Skeletal muscle satellite cell (primary cell): ENCODE data around the gene NAT9.

Experiments
- H3K27me3 ChIP-seq: 2 replicates; pipeline ENCODE4 v1.7.0; 2013; ENCODE audit warnings: low read length; ENCODE audit not compliant: control insufficient read depth, insufficient read depth
- H3K36me3 ChIP-seq: 2 replicates; pipeline ENCODE4 v1.7.0; 2013; ENCODE audit warnings: mild to moderate bottlenecking, control low read depth, low read length; ENCODE audit not compliant: insufficient read depth
- H3K4me1 ChIP-seq: 2 replicates; pipeline ENCODE4 v1.7.0; 2013; ENCODE audit warnings: low read length; ENCODE audit not compliant: control insufficient read depth, insufficient read depth
- H3K4me2 ChIP-seq: 2 replicates; pipeline ENCODE4 v1.7.0; 2013; ENCODE audit warnings: mild to moderate bottlenecking, low read length
- H3K4me3 ChIP-seq: 2 replicates; pipeline ENCODE4 v1.7.0; 2013; ENCODE audit warnings: low read length
- H3K9ac ChIP-seq: 2 replicates; pipeline ENCODE4 v1.7.0; 2013; ENCODE audit warnings: mild to moderate bottlenecking, low read depth, low read length, moderate library complexity
- H3K9me3 ChIP-seq: replicated peaks from 2 replicates; pipeline ENCODE4 v1.7.0; 2013; ENCODE audit warnings: mild to moderate bottlenecking, control low read depth, low read length

NAT9 gene

DNA sequence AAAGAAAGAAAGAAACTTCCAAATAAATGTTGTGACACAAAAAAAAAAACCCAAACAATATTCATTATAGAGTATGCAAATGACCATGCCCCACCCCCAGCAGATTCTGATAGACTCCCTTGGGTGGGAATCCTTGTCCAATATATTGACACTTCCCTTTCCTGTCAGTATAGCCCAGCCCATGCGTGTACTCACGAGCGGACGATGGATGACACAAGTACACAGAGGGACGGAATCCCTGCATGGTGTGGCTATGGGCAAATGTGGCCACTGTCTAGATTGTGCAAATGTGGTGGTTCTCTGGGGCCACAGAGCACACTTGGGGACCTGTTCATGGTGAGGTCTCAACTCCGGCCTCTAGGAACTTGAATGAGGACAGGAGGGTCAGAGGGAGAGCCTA, 36.0 kb downstream of the NAT9 start:
- Histone ChIP-seq H3K9ac (no peak overlapping the region), H3K36me3 (no peaks in the 10 kb centered on the region), H3K4me1 (peaks cover 26% of the 10 kb centered on the region), H3K4me3 (no peak overlapping the region), H3K9me3 (no peaks in the 10 kb centered on the region), H3K4me2 (no peak overlapping the region), H3K27me3 (peaks cover 45% of the 10 kb centered on the region)

DNA sequence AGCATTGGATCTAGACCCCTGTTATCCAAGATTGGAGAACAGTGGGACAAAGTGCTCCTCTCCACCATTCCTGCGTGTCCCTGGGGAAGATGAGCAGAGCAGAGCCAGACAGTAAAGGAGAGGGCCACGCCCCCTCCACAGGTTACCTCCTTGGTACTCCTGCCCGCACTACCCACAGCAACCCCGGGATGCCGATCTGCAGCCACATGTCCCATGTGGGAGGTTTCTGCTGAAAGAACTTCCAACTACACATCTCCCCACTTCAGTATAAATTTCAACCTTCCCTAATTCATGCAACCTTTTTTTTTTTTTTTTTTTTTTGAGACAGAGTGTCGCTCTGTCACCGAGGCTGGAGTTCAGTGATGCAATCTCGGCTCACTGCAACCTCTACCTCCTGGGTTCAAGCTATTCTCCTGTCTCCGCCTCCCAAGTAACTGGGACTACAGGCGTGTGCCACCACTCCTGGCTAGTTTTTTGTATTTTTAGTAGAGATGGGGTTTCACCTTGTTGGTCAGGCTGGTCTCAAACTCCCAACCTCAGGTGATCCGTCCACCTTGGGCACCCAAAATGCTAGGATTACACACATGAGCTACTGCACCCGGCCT, 36.8 kb downstream of the NAT9 start:
- no peaks in the 10 kb centered on the region for H3K36me3 ChIP-seq
- no peak overlapping the region for H3K4me2 ChIP-seq
- no peak overlapping the region for H3K9ac ChIP-seq
- no peaks in the 10 kb centered on the region for H3K9me3 ChIP-seq
- peaks cover 48% of the 10 kb centered on the region for H3K27me3 ChIP-seq
- no peak overlapping the region for H3K4me3 ChIP-seq
- H3K4me1 ChIP-seq = peaks cover 22% of the 10 kb centered on the region

DNA sequence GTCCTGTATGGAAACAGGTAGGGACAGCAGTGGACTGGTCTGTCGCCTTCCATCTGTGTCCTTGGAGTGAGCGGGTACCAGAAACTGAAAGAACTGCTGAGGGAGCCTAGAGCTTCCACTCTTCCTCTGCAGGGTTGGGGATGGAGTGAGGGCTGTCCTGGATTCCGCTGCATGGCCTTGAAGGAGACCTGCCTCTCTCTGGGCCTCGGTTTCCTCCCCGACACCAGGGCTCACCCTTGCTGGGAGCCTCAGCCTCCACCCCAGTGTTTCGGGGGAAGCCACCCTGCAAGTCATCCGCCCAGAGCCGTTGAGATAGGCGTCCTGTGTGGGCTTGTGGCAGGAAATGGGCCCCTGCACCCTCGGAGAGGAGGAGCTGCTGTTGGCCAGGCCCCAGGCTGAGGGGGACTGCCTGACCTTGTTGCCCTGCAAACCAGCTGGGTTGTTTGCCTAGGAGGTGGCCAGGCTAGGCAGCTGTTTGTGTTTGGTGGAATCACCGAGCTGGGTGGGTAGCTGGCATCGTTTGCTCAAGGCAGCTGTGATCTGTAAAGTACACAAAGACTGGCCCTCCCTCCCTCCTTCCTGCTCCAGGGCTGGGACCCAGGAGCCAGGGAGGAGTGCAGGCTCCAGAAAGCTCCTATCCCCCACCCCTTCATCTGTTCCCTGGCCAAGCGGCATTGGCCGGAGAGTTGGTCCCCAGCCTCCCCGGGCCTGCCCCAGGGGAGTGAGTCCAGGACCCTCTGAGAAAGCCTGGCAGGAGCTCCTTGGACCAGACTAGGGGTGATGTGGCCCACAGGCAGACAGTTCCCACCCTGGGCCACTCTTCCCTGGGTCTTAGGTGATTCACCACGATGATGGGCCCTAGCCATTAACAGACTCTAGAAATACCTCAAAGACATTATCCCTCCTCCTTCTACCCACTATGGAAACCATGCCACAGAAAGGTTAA, 37.8 kb downstream of the NAT9 start:
- H3K9ac ChIP-seq = no peak overlapping the region
- peak overlapping the region; percentile 29 for H3K4me3 ChIP-seq
- no peaks in the 10 kb centered on the region for H3K9me3 ChIP-seq
- H3K36me3 ChIP-seq = no peaks in the 10 kb centered on the region
- H3K4me2 ChIP-seq = peak overlapping the region; percentile 70
- peaks cover 22% of the 10 kb centered on the region for H3K4me1 ChIP-seq
- peaks cover 51% of the 10 kb centered on the region for H3K27me3 ChIP-seq

DNA sequence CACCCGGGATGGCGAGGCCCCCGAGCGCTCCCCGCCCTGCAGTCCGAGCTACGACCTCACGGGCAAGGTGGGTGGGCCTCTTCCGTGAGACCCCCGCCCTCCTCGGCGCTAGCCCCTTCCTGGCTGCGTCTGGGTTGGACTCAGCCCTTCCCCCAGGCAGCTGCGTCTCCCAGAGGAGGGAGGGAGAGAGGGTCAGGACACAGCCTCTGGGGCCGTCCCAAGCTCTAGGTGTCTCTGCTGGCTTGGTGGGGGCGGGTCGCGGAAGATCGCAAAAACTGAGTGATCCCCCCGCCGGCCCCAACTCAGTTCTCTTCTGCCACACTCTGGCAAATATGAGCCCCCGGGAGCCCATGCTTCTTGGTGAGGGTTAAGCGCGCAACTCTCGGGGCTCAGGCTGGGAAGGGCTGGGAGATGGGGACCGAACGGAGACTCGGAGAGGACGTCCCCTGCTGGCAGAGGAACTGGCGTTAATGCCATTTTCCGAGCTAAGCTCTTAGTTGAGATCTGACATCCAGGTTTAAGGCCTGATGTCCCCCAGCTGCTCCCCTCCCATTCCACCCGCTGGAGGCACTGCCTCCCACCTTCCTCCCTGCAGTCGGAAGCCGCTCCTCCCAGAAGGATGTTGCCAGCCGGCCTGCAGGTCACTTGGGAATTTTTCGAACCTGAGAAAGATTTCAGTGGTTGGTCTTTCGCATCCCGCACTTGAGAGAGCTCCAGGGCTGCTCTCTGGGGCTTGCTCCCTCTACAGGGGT, 38.7 kb downstream of the NAT9 start:
- Histone ChIP-seq H3K9ac (no peak overlapping the region), H3K4me1 (peaks cover 22% of the 10 kb centered on the region), H3K9me3 (no peaks in the 10 kb centered on the region), H3K4me2 (peak overlapping the region; percentile 70), H3K4me3 (peak overlapping the region; percentile 29), H3K27me3 (peaks cover 51% of the 10 kb centered on the region), H3K36me3 (no peaks in the 10 kb centered on the region)

DNA sequence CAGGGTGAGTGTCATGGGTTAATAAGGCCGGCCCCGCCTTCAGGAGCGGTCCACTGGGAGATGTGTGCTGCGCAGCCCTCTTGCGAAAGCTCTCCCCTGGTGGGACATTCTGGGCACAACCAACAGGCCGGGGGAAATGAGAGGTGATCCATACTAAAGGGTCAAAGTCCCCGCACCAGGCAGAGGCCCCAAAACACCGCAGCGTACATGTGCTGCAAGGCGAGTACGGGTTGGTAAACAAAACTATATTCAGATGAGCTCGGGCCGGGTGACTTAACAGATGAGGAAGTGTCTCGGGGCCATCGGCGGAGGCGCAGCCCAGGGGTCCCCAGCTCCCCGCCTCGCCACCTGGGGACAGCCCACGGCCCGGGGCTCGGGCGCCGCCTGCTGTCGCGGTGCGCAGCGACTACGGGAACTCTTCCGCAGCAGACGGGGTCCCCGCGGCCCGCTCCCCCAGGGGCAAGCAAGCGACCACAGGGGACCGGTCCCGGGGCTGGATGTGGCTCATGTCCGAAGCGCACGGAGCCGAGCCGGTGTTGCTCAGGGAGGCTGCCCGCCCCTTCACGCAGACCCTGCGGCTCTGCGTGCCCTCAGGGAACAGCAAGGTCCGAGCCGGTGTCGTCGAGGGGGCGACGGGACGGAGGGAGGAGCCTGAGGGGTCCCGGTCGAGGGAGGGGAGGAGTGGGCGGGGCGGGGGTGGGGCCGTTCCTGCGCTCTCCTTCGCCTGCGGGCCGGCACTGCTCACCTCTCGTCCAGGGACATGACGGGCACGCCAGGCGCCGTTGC, 39.4 kb downstream of the NAT9 start, which contains the start of gene RAB37:
RAB37 (plus strand) TSS at position 744 of the 786 bp plus-strand sequence; CDS start at position 761, 17 bp downstream.
- H3K4me3 ChIP-seq = peak within 1 kb of the TSS; percentile 29
- peaks cover 47% of the 10 kb centered on the region for H3K27me3 ChIP-seq
- H3K4me2 ChIP-seq = peak within 1 kb of the TSS; percentile 71
- no peak within 1 kb of the TSS for H3K9ac ChIP-seq
- no peaks in the 10 kb centered on the region for H3K36me3 ChIP-seq
- H3K9me3 ChIP-seq = no peaks in the 10 kb centered on the region
- peaks cover 22% of the 10 kb centered on the region for H3K4me1 ChIP-seq

DNA sequence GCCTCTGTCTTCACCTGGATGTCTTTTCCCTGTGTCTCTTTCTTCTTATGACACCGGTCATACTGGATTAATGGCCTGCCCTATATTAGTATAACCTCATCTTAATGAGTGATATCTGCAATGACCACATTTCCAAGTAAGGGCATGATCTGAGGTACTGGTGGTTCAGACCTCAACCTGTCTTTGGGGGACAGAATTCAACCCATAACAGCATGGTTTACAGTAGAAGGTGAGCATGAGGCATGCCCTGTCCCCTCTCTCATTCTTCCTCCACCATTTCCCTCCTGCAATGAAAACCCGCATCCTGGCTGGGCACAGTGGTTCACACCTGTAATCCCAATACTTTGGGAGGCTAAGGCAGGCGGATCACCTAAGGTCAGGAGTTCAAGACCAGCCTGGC, 41.9 kb downstream of the NAT9 start:
- Histone ChIP-seq H3K4me3 (no peak overlapping the region), H3K4me1 (peaks cover 22% of the 10 kb centered on the region), H3K36me3 (no peaks in the 10 kb centered on the region), H3K27me3 (peaks cover 44% of the 10 kb centered on the region), H3K9me3 (no peaks in the 10 kb centered on the region), H3K9ac (no peak overlapping the region), H3K4me2 (no peak overlapping the region)

DNA sequence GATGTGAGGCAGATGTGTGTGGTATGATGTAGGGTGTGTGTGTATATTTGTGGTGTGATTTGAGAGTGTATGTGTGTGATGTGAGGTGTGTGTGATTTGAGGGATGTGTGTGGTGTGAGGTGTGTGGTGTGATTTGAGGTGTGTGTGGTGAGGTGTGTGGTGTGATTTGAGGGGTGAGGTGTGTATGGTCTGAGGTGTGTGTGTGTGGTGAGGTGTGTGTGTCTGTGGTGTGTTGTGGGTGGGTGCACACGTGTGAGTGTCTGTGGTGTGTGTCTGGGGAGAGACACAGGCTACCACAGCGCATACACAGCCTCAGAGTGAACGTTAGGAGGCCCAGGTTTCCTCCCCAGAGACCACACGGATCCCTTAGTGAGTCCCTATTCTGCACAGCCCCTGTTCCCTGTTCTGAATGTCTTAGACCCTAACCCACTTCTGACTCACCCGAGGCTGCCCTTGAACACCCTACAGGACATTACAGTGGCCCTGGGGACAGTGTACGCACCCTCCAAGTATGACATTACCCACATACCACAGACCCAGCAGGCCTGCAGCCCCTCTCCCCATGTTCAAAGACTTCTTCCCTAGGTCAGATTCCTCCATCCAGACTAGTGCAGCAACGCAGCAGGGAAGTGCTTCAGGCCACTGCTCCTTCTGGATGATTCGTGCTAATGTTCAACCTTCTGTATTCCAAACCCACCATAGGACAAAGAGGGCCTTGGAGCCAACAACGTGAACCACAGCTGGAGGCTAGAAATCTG, 42.6 kb downstream of the NAT9 start:
- peaks cover 5% of the 10 kb centered on the region for H3K9me3 ChIP-seq
- H3K4me3 ChIP-seq = no peak overlapping the region
- H3K27me3 ChIP-seq = peaks cover 37% of the 10 kb centered on the region
- peaks cover 18% of the 10 kb centered on the region for H3K4me1 ChIP-seq
- H3K36me3 ChIP-seq = no peaks in the 10 kb centered on the region
- H3K4me2 ChIP-seq = no peak overlapping the region
- H3K9ac ChIP-seq = no peak overlapping the region

DNA sequence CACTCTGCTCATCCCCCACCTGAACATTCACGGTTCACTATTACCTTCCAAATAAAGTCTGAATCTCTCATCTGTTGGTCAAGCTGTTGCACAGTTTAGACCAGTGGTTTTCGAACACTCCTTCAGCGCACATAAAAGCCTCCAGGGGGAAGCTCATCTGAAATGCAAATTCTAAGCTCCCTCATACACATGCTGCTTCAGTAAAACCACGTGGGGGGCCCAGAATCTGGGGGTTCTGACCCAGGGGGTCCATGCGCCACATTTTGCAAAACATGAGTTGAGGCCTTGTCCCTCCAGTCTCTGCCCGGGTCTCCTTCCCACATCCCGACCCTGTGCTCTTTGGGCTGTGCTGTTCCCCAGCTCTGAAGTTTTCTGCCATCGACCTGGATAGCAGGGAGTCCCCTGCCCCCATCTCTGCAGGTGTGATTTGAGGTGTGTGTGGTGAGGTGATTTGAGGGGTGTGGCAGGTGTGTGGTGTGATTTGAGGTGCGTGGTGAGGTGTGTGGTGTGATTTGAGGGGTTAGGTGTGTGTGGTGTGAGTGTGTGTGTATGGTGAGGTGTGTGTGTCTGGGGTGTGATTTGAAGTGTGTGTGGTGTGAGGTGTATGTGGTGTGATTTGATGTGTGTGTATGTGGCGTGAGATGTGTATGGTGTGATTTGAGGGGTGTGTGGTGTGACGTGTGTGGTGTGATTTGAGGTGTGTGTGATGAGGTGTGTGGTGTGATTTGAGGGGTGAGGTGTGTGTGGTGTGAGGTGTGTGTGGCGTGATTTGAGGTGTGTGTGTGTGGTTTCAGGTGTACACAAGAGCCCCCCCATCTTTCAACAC, 43.9 kb downstream of the NAT9 start:
- Histone ChIP-seq H3K27me3 (peaks cover 24% of the 10 kb centered on the region), H3K4me2 (no peak overlapping the region), H3K9ac (no peak overlapping the region), H3K4me3 (no peak overlapping the region), H3K9me3 (peaks cover 5% of the 10 kb centered on the region), H3K36me3 (no peaks in the 10 kb centered on the region), H3K4me1 (peaks cover 5% of the 10 kb centered on the region)

DNA sequence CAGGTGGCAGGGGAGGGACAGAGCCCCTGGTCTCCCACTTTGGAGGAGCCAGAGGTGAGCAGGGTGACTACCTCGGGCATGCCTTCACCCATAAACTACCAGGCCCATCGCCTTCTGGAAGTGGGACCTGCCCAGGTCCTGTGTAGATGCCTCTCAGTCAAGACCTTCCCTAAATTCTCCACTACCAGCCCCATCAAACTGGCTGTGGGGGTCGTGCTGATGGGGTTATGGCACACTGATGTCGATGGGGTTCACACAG, 44.9 kb downstream of the NAT9 start:
- H3K4me3 ChIP-seq = no peak overlapping the region

More for the DNA sequence above, 44.9 kb downstream of the NAT9 start:
- H3K4me1 ChIP-seq = no peaks in the 10 kb centered on the region
- H3K27me3 ChIP-seq = peaks cover 16% of the 10 kb centered on the region
- no peak overlapping the region for H3K4me2 ChIP-seq
- H3K36me3 ChIP-seq = no peaks in the 10 kb centered on the region
- no peak overlapping the region for H3K9ac ChIP-seq
- peaks cover 5% of the 10 kb centered on the region for H3K9me3 ChIP-seq
